D721Med (cell line): Measurements from ENCODE around the gene TRRAP.

Source experiments
- DNase-seq: peaks from one replicate; pipeline ENCODE4 v3.0.0; 2011; ENCODE audit warnings: low spot score; ENCODE audit not compliant: insufficient read length
- FAIRE-seq: peaks from 2 replicates; lab custom pipeline; 2011; peaks lifted over from hg19 to GRCh38; lab: Jason Lieb, UNC
- CTCF ChIP-seq: IDR thresholded peaks from 2 replicates; pipeline ENCODE4 v1.5.1; 2012; ENCODE audit warnings: mild to moderate bottlenecking, control low read depth; ENCODE audit not compliant: insufficient read depth; ENCODE audit errors: missing control alignments

Gene TRRAP

GRCh38 chr7:99006739-99007424, 128.6 kb downstream of the TRRAP start:
- FAIRE-seq (no peak), DNase-seq (no peak)
- TF ChIP-seq CTCF: no peak

GRCh38 chr7:99008181-99008631, 129.9 kb downstream of the TRRAP start:
- no peak for DNase-seq
- TF ChIP-seq CTCF: no peak
- no peak for FAIRE-seq

GRCh38 chr7:99008921-99009530, 130.7 kb downstream of the TRRAP start:
- FAIRE-seq (no peak), DNase-seq (no peak)
- no peak for TF ChIP-seq CTCF

GRCh38 chr7:99010281-99010680, 131.9 kb downstream of the TRRAP start:
- DNase-seq: no peak
- FAIRE-seq: no peak
- no peak for TF ChIP-seq CTCF

- DNase-seq (no peak), FAIRE-seq (no peak)
- TF ChIP-seq CTCF: no peak
Observed at GRCh38 chr7:99011341-99011705, 133.0 kb downstream of the TRRAP start.

- no peak for TF ChIP-seq CTCF
- DNase-seq (no peak), FAIRE-seq (no peak)
Observed at GRCh38 chr7:99011706-99012404, 133.5 kb downstream of the TRRAP start.

- TF ChIP-seq CTCF: no peak
- no peak for FAIRE-seq
Observed at GRCh38 chr7:99012722-99013121, 134.4 kb downstream of the TRRAP start.

More at GRCh38 chr7:99012722-99013121, 134.4 kb downstream of the TRRAP start:
- DNase-seq: no peak
